GM20000 (cell line): ENCODE measurements around the gene TMSB4X.
"Not testable (repeated sequence)": the region's sequence is repeated elsewhere in the genome, so short reads cannot be mapped to it uniquely, and the experiment has no call there.

Source experiments
- DNase-seq: peaks from one replicate; pipeline ENCODE4 v3.0.0; 2012; ENCODE audit warnings: low spot score
- CTCF ChIP-seq: IDR thresholded peaks from 2 replicates; pipeline ENCODE4 v1.5.1; 2012; ENCODE audit warnings: mild to moderate bottlenecking, control low read depth; ENCODE audit errors: extremely low read depth, missing control alignments

The TMSB4X gene

GRCh38 chrX:12955882-12956703 is 18.8 kb upstream of the TMSB4X start:
- no peak for TF ChIP-seq CTCF
- DNase-seq: no peak

- peak; percentile 67 for DNase-seq
- TF ChIP-seq CTCF: no peak
Observed at GRCh38 chrX:12956704-12957534, 18.0 kb upstream of the TMSB4X start.

GRCh38 chrX:12958059-12958458 is 16.9 kb upstream of the TMSB4X start:
- no peak for TF ChIP-seq CTCF
- DNase-seq: no peak

GRCh38 chrX:12958461-12958860 is 16.4 kb upstream of the TMSB4X start:
- TF ChIP-seq CTCF: no peak
- DNase-seq: no peak

GRCh38 chrX:12961196-12961718 is 13.7 kb upstream of the TMSB4X start:
- TF ChIP-seq CTCF: no peak

GRCh38 chrX:12962041-12962504 is 12.8 kb upstream of the TMSB4X start:
- no peak for TF ChIP-seq CTCF
- DNase-seq: no peak

More at GRCh38 chrX:12961196-12961718, 13.7 kb upstream of the TMSB4X start:
- DNase-seq: no peak

- DNase-seq: not testable (repeated sequence)
Observed at GRCh38 chrX:12963210-12963850, 11.6 kb upstream of the TMSB4X start.
